Measurements from ENCODE around the gene GAPVD1. TPM values are rescaled to one million over a fixed set of nuclear protein-coding genes. Genes with fewer than 3 reads are reported as not detected.

GAPVD1 gene
- total and polyA plus RNA-seq, 10 of the 15 experiments (the other 5 are each of a cell fraction or from before 2014, with no cell fraction given), result 4.3 to 36.6 (median 25.9) TPM

DNA sequence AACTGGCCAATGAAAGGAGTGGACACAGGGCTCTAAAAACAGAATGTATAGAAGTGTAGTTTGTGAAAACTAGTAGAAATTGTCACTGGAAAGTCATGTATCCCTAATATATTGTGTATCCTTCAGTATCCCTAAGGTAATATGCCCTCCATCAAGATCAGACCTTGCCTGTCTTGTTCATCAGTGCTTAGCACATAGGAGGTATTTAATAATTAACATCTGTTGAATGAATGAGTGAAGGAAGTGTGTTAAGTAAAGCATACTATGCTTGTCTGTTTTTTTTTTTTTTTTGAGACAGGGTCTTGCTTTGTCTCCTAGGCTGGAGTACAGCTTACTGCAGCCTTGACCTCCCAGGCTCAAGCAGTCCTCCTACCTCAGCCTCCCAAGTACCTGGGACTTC lies 15.8 kb downstream of the GAPVD1 start:
- POLR2A ChIA-PET, result interaction anchor here (0.6 kb wide), 1 partner anchor 34 kb away, joined by 3 read pairs; no protein-coding TSS in a partner anchor
- no peaks in the 10 kb centered on the region for H3K9me3 ChIP-seq (replicated peaks; ENCODE audit: control insufficient read depth, insufficient read depth, low read length)
- intact Hi-C loops (cut with micrococcal nuclease; ENCODE audit: unreplicated experiment), result no loop called here
- no peaks in the 10 kb centered on the region; a peak in 1 of 4 replicates for H3K36me3 ChIP-seq (ENCODE audit: control insufficient read depth in 2 of 2, insufficient read depth in 2 of 2, low read length in 1 of 2)
- TF ChIP-seq SRF (IDR thresholded peaks at IDR 0.05; ENCODE audit: low read depth in 2 of 2, low read length in 2 of 2), result no peak
- TF ChIP-seq WRNIP1 (IDR thresholded peaks at IDR 0.05; ENCODE audit: borderline replicate concordance, low read depth, low read length), result no peak
- TF ChIP-seq FOS (IDR thresholded peaks at IDR 0.05; ENCODE audit: borderline replicate concordance, extremely low read depth, insufficient read length), result no peak
- TF ChIP-seq ZZZ3 (IDR thresholded peaks at IDR 0.05; ENCODE audit: control insufficient read depth, insufficient read length, low read depth), result no peak
- no peak for TF ChIP-seq CEBPB (IDR thresholded peaks at IDR 0.05; ENCODE audit: borderline replicate concordance in 1 of 2, low read depth in 2 of 2, low read length in 2 of 2)
- no peak for TF ChIP-seq ZBED1 (IDR thresholded peaks at IDR 0.05; ENCODE audit: borderline replicate concordance)
- TF ChIP-seq, protein P1, sequence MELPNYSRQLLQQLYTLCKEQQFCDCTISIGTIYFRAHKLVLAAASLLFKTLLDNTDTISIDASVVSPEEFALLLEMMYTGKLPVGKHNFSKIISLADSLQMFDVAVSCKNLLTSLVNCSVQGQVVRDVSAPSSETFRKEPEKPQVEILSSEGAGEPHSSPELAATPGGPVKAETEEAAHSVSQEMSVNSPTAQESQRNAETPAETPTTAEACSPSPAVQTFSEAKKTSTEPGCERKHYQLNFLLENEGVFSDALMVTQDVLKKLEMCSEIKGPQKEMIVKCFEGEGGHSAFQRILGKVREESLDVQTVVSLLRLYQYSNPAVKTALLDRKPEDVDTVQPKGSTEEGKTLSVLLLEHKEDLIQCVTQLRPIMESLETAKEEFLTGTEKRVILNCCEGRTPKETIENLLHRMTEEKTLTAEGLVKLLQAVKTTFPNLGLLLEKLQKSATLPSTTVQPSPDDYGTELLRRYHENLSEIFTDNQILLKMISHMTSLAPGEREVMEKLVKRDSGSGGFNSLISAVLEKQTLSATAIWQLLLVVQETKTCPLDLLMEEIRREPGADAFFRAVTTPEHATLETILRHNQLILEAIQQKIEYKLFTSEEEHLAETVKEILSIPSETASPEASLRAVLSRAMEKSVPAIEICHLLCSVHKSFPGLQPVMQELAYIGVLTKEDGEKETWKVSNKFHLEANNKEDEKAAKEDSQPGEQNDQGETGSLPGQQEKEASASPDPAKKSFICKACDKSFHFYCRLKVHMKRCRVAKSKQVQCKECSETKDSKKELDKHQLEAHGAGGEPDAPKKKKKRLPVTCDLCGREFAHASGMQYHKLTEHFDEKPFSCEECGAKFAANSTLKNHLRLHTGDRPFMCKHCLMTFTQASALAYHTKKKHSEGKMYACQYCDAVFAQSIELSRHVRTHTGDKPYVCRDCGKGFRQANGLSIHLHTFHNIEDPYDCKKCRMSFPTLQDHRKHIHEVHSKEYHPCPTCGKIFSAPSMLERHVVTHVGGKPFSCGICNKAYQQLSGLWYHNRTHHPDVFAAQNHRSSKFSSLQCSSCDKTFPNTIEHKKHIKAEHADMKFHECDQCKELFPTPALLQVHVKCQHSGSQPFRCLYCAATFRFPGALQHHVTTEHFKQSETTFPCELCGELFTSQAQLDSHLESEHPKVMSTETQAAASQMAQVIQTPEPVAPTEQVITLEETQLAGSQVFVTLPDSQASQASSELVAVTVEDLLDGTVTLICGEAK (IDR thresholded peaks at IDR 0.05; ENCODE audit: borderline replicate concordance), result no peak
- TF ChIP-seq, protein P2, sequence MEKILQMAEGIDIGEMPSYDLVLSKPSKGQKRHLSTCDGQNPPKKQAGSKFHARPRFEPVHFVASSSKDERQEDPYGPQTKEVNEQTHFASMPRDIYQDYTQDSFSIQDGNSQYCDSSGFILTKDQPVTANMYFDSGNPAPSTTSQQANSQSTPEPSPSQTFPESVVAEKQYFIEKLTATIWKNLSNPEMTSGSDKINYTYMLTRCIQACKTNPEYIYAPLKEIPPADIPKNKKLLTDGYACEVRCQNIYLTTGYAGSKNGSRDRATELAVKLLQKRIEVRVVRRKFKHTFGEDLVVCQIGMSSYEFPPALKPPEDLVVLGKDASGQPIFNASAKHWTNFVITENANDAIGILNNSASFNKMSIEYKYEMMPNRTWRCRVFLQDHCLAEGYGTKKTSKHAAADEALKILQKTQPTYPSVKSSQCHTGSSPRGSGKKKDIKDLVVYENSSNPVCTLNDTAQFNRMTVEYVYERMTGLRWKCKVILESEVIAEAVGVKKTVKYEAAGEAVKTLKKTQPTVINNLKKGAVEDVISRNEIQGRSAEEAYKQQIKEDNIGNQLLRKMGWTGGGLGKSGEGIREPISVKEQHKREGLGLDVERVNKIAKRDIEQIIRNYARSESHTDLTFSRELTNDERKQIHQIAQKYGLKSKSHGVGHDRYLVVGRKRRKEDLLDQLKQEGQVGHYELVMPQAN (conservative IDR thresholded peaks at IDR 0.05), result no peak
- no peak for TF ChIP-seq BRCA1 (IDR thresholded peaks at IDR 0.05; ENCODE audit: low read depth, low read length)
- TF ChIP-seq, protein P3, sequence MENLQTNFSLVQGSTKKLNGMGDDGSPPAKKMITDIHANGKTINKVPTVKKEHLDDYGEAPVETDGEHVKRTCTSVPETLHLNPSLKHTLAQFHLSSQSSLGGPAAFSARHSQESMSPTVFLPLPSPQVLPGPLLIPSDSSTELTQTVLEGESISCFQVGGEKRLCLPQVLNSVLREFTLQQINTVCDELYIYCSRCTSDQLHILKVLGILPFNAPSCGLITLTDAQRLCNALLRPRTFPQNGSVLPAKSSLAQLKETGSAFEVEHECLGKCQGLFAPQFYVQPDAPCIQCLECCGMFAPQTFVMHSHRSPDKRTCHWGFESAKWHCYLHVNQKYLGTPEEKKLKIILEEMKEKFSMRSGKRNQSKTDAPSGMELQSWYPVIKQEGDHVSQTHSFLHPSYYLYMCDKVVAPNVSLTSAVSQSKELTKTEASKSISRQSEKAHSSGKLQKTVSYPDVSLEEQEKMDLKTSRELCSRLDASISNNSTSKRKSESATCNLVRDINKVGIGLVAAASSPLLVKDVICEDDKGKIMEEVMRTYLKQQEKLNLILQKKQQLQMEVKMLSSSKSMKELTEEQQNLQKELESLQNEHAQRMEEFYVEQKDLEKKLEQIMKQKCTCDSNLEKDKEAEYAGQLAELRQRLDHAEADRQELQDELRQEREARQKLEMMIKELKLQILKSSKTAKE (IDR thresholded peaks at IDR 0.05; ENCODE audit: low read depth, poor library complexity, severe bottlenecking), result no peak
- TF ChIP-seq, protein P4, sequence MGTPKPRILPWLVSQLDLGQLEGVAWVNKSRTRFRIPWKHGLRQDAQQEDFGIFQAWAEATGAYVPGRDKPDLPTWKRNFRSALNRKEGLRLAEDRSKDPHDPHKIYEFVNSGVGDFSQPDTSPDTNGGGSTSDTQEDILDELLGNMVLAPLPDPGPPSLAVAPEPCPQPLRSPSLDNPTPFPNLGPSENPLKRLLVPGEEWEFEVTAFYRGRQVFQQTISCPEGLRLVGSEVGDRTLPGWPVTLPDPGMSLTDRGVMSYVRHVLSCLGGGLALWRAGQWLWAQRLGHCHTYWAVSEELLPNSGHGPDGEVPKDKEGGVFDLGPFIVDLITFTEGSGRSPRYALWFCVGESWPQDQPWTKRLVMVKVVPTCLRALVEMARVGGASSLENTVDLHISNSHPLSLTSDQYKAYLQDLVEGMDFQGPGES (IDR thresholded peaks at IDR 0.05), result no peak
- no peak for TF ChIP-seq JUNB (IDR thresholded peaks at IDR 0.05)
- SMC1A ChIA-PET (ENCODE audit: uncharacterized antibody, unreplicated experiment), result interaction anchor here (0.6 to 1.7 kb wide), 2 partner anchors 12 to 14 kb away, joined by 3 to 5 read pairs; no protein-coding TSS in a partner anchor
- no peak for ATAC-seq
- no peaks in the 10 kb centered on the region for H3K27me3 ChIP-seq (replicated peaks in 1 of 2; ENCODE audit: control insufficient read depth in 2 of 2, insufficient read depth in 2 of 2, low read length in 1 of 2)
- no peak overlapping the region for H3K27ac ChIP-seq (ENCODE audit: control insufficient read depth, insufficient read depth)
- peaks cover 33% of the 10 kb centered on the region for H3K79me2 ChIP-seq (ENCODE audit: control insufficient read depth, insufficient read depth, low read length)
- H3K4me1 ChIP-seq (ENCODE audit: control insufficient read depth, insufficient read depth, low read length), result no peaks in the 10 kb centered on the region
- H3K9ac ChIP-seq (ENCODE audit: control insufficient read depth, insufficient read depth, low read length), result no peak overlapping the region
- H3K4me3 ChIP-seq, result no peak overlapping the region
- RAD21 ChIA-PET (ENCODE audit: unreplicated experiment), result interaction anchor here (1.0 kb wide), 1 partner anchor 41 kb away, joined by 5 read pairs; no protein-coding TSS in a partner anchor
- no peak for DNase-seq (ENCODE audit: low read depth, low spot score)
- CTCF ChIA-PET, result interaction anchor here (0.7 to 1.0 kb wide), 2 partner anchors 22 to 905 kb away, joined by 3 read pairs; no protein-coding TSS in a partner anchor
- H2AFZ ChIP-seq (ENCODE audit: control insufficient read depth, low read depth, low read length), result no peak overlapping the region
- BruUV-seq (replicated peaks), result no TSS peak
- H4K20me1 ChIP-seq (ENCODE audit: control insufficient read depth, insufficient read depth), result no peaks in the 10 kb centered on the region
- in situ Hi-C loops (cut with MboI), result no loop called here
- FAIRE-seq, result peak; percentile 13
- H3K4me2 ChIP-seq (ENCODE audit: control insufficient read depth, insufficient read depth), result no peak overlapping the region

Measured in GM12878 (cell line).